ENCODE measurements around the gene DROSHA.
"Not testable (repeated sequence)": the region's sequence is repeated elsewhere in the genome, so short reads cannot be mapped to it uniquely, and the experiment has no call there.

Gene DROSHA

GRCh38 chr5:31531888-31532547 lies at the start of gene DROSHA, which contains the start of gene C5orf22:
Gene DROSHA (minus strand): TSS chr5:31532093. CDS start chr5:31529059, 3,034 bp downstream.
Gene C5orf22 (plus strand): TSS chr5:31532301. CDS start chr5:31532393, 92 bp downstream.
- DNase-seq (ENCODE audit: low read depth in 2 of 2, low spot score in 1 of 2) = peak; percentile 73 to 86

DNA sequence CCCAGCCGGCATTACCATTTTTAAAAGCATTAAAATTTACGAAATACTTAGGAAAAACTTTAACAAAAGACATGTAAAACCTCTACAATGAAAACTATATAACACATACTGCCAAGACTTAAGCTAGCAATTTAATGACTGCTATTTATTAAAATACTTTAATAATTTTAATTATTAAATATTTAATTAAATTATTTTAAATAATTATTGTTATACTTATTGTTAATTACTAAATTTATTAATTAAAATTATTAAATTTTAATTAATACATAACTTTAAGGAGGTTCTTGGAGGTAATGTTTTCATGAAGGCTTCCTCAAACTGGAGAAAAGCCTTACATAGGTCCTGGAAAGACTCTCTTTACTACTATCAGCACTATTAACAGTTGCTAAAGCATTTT lies 47.7 kb upstream of the DROSHA start:
- DNase-seq (ENCODE audit: low read depth in 2 of 2, low spot score in 1 of 2) = no peak

DNA sequence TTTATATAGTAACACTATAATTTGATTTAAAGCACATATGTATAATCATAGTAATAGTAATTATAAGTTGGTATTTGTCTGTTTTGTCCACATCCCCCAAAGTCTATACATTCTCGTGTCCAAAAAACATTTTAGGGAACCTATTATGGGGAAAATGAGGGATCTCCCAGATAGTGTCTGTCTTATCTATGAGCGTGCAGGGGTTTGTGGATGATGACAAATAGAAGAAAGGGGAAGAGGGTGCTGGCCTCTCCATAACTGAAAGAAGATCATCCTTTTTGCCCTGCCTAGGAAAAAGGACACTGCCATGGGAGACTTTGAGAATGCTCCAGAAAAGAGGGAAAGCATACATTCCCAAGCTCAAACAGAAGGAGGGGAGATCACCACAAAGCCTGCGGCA lies 45.5 kb upstream of the DROSHA start:
- DNase-seq (ENCODE audit: low read depth in 2 of 2, low spot score in 1 of 2) = no peak

GRCh38 chr5:31574772-31575171 lies 42.9 kb upstream of the DROSHA start:
- no peak for DNase-seq (ENCODE audit: low read depth in 2 of 2, low spot score in 1 of 2)

DNA sequence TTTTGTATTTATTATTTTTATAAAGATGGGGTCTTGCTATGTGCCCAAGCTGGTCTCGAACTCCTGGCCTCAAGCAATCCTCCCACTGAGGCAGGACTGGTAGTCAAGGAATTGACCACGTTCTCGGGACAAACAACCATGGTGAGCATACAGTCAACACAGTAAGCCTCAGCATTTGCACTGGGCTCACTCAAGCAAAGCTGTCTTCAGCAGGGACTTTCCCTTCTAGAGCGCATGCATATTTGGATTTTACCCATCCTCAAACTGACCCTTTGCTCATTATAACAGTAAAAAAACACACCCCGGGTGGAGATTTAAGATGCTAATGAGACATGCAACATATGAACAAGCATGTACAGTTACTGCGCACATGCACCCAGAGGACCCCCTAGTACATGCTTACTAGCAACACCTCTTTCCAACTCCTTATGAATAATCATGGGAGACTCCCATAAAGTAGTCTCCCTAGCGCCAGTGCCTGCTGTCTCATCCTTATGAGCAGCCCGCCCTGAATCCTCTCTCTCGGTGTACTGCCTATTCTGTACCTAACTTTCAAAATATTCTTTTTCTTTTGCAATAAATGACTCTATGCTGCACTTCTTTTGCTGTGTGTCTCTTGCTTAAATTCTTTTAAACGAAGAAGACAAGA lies 41.7 kb upstream of the DROSHA start:
- no peak for DNase-seq (ENCODE audit: low read depth in 2 of 2, low spot score in 1 of 2)

DNA sequence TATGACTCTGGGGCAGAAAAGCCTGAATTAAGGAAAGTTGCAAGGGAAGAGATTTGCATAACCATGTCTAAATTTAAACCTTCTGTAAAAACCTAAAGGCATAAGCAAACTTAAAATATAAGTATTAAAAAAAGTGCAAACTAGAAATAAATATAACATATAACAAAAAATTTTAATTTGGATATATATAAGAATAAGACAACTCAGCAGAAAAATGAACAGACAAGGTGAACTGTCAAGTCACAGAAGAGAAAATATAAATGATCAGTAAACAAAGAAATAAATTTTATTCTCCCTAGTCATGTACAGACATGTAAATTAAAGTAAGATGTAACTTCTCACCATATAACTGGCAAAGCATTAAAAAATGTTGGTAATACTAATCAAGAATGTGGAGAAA lies 37.2 kb upstream of the DROSHA start:
- DNase-seq (ENCODE audit: low read depth in 2 of 2, low spot score in 1 of 2) = no peak

DNA sequence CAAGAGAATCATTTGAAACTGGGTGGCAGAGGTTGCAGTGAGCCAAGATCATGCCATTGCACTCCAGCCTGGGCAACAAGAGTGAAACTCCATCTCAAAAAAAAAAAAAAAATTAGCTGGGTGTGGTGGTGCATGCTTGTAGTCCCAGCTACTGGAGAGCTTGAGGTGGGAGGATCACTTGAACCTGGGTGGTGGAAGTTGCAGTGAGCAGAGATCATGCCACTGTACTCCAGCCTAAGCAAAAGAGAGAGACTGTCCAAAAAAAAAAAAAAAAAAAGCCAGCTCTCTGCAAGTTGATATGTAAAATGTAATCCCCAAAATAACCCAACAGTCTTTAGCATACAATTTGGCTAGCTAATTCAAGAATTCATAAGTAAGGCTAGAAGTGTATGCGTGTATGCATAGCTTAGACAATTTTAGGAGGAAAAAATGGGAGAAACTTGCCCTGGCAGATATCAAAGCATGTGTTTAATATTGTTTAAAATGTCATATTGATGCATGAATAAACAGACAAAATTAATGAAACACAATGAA lies 36.5 kb upstream of the DROSHA start:
- no peak for DNase-seq (ENCODE audit: low read depth in 2 of 2, low spot score in 1 of 2)

- not testable (repeated sequence) for DNase-seq (ENCODE audit: low read depth in 2 of 2, low spot score in 1 of 2)
These were observed 34.5 kb upstream of the DROSHA start for GRCh38 chr5:31566362-31566761.

DNA sequence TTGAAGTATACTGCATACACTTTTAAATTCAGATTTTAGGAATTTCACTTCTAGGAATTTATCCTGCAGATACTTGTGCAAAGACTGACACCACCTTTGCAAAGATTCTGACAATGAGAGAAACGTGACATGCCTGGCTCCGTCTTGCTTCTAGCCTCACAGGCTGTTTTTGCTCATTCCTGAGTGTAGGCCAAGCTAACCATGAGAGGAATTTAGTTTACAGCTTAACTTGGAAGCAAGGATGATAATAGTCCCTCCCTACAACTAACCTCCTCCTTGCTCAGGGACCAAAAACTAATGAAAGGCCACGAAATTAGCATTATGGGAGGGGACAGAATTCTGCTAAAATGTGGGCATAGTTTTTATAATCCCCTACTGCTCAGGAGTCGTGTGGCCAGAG lies 31.3 kb upstream of the DROSHA start:
- DNase-seq (ENCODE audit: low read depth in 2 of 2, low spot score in 1 of 2) = no peak

GRCh38 chr5:31561946-31562345 lies 30.1 kb upstream of the DROSHA start:
- DNase-seq (ENCODE audit: low read depth in 2 of 2, low spot score in 1 of 2) = no peak

GRCh38 chr5:31559942-31560341 lies 28.0 kb upstream of the DROSHA start:
- DNase-seq (ENCODE audit: low read depth in 2 of 2, low spot score in 1 of 2) = no peak

DNA sequence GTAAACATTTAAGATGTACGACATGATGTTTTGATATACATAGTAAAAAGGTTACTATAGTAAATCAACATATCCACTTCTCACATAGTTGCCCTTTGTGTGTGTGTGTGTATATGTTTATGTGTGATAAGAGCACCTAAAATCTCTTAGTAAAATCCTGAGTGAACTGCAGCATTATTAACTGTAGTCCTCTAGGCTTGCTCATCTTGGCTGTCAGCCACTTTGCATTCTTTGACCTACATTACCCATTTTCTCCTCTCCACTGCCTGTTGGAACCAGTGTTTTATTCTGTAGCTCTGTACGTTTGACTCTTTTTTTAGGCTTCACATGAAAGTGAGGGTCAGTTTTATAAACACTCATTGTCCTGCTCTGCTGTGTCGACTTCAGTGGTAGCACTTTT lies 24.6 kb upstream of the DROSHA start:
- DNase-seq (ENCODE audit: low read depth in 2 of 2, low spot score in 1 of 2) = no peak

DNA sequence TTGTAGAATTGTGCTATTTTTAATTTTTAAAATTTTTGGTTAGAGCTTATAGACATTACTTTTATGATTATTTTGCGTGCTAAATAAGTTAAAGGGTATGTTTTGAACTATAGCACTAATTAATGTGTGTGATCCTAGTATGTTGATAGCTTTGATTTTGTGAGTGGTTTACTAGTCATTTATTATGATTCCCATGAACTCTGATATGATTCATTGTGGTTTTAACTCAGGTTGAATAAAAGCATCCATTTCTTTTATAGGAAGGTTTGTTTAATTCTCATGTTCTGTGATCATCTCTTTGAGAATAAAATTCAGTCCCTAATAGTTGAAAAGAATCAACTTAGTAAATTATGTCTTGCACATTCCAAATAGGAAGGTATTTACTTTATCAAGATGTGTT lies 22.7 kb upstream of the DROSHA start:
- DNase-seq (ENCODE audit: low read depth in 2 of 2, low spot score in 1 of 2) = no peak

DNA sequence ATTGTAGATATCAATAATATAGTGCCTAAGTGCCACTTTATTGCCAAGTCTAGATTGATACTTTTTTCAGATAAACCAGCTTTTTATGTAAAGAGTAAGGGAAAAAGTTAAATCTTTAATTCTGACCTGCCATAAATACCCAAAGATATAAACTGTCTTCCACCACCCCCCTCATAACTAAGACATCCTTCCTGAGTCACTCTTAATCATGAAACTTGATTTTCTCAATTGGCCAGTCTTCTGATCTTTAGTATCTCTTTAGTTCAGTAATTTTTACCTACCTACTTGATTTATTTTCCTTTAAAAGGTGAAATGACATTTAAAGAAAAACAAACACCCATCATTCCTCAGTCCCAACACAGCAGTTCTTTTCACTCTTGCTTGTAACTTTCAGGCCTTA lies 22.0 kb upstream of the DROSHA start:
- DNase-seq (ENCODE audit: low read depth in 2 of 2, low spot score in 1 of 2) = no peak

DNA sequence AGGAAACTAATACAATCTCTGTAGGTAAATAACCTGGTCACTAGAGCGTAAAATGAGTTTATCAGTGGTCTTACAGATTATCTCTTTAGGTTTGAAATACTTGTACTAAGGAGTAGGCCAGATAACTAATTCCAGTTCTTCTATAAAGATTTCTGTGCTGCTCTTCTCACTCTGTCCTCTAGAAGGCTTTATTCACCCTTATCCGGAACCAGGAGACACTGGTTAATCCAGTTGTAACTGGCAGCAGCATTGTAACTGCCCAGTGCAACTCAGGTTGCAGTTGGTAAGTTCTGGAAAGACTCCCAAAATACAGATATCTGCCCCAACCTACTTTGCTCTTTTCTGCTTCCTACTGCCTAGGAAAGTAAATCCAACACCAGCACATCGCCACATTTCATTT lies 20.0 kb upstream of the DROSHA start:
- DNase-seq (ENCODE audit: low read depth in 2 of 2, low spot score in 1 of 2) = no peak

DNA sequence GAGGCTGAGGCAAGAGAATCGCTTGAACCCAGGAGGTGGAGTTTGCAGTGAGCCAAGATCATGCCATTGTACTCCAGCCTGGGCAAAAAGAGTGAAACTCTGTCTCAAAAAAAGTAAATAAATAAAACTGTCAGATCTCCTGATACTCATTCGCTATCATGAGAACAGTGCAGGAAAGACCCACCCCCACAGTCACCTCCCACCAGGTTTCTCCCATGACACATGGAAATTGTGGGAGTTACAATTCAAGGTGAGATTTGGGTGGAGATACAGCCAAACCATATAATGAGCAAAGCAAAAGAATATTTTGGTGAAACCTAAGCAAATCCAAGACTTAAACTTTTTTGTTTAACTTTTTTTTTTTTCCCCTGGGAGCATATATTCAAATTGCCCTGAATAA lies 17.2 kb upstream of the DROSHA start:
- not testable (repeated sequence) for DNase-seq (ENCODE audit: low read depth in 2 of 2, low spot score in 1 of 2)

- no peak for DNase-seq (ENCODE audit: low read depth in 2 of 2, low spot score in 1 of 2)
These were observed 6.0 kb upstream of the DROSHA start for GRCh38 chr5:31537851-31538250.

- no peak for DNase-seq (ENCODE audit: low read depth in 2 of 2, low spot score in 1 of 2)
These were observed 5.5 kb upstream of the DROSHA start for GRCh38 chr5:31537349-31537748.

GRCh38 chr5:31536873-31537272 lies 5.0 kb upstream of the DROSHA start:
- DNase-seq (ENCODE audit: low read depth in 2 of 2, low spot score in 1 of 2) = no peak

- no peak for DNase-seq (ENCODE audit: low read depth in 2 of 2, low spot score in 1 of 2)
These were observed 2.7 kb upstream of the DROSHA start for GRCh38 chr5:31534527-31535046.

DNA sequence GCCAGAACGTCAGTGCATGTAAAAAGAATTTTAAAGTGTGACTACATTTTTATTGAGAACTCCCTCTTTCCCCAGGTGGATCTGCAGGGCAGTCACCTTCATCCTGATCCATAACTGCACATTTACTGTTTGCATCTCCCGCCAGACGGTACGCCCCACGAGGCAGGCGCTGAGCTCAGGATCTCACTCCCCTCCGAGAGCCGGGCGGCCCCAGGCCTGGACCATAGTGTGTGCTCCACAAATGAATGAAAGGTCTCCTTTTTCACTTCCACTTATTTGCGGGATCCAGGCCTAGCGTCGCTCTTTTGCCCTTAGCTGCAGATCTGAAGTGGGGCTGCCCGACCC lies 378 bp downstream of the DROSHA start:
- no peak for DNase-seq (ENCODE audit: low read depth in 2 of 2, low spot score in 1 of 2)

DNA sequence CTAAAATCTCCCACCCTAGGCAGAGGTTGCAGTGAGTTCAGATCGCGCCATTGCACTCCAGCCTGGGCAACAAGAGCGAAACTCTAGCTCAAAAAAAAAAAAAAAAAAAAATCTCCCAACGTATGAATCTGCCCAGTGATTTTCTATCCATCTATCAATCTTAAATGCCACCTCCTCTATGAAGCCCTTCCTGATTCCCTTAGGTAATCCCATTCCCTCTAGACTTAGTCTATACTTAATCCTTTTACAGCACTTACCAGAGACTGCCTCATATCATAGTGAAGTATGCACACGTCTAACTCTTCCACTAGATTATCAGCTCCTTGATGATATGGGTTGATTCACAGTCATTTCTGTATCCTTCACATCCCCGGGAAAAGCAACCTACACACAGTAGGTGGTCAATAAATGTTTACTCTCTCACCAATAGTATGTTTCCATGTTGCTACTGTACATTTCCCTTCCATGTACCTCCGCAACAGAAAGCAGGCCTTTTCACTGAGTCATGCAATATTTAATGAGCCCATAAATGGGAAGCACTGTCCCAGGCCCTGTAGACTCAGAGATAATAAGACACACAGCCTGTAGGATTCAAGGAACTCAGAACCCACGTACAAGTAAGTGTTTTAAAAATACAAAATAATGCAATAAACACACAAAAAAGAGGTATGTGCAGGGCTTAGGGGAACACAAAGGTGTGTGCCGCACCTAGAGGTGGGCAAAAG lies 1.2 kb downstream of the DROSHA start:
- DNase-seq (ENCODE audit: low read depth in 2 of 2, low spot score in 1 of 2) = no peak
